Measurements from ENCODE around the gene PAM16. TPM values are rescaled to one million over a fixed set of nuclear protein-coding genes. Genes with fewer than 3 reads are reported as not detected.
A peak's percentile ranks its signal among the peaks of the same experiment; 100 is the strongest.

PAM16 gene
- total and polyA plus RNA-seq, 2 of the 8 experiments (the other 6 are each of a cell fraction or from before 2014, with no cell fraction given): 78.3 to 198 TPM

DNA sequence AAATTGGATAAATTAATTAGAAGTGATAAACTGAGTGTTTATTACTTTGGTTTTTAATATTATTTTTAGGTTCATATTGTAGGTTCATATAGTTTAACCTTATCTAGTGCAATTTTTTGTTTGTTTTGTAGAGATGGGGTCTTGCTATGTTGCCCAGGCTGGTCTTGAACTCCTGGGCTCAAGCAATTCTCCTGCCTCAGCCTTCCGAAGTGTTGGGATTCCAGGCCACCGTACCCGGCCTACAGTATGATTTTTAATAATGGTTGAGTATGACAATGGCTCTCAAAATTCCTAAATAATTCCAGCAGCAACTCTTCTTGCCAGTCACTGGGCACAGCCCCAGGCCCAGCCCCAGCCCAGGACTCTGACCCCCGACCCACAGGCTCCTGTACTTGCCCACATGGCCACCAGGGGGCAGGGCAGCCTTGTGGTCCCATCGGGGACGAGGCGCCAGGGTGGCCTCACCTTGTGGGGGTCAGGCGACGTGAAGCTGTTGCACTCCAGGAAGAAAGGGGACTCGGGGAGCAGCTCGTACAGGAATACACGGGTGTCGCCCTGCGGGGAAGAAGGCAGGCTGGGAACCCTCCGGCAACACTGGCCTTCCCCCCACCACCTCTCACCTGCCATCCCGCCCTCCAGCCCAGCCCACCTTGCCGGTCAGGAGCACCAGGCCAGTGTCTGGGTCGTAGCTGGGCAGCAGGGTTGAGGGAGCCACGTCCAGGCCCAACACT, 7.9 kb upstream of the PAM16 start:
- Histone ChIP-seq H3K23me2 (ENCODE audit: low read depth, low read length) (peaks cover 2% of the 10 kb centered on the region; the same call in 1 of the 2 replicates), H2BK20ac (ENCODE audit: low read length) (no peak overlapping the region), H3K4ac (replicated peaks; ENCODE audit: insufficient read length, low read depth, low read length) (no peak overlapping the region), H3K79me1 (ENCODE audit: low read depth, low read length) (no peaks in the 10 kb centered on the region), H3K27me3 (replicated peaks in 1 of 4; ENCODE audit: control insufficient read depth in 3 of 4, extremely low read depth in 1 of 4, insufficient read depth in 3 of 4, low read length in 3 of 4) (no peaks in the 10 kb centered on the region), H3K56ac (replicated peaks; ENCODE audit: insufficient read length, low read depth, low read length) (no peak overlapping the region), H4K91ac (replicated peaks; ENCODE audit: insufficient read length, low read length) (no peak overlapping the region), H3K9me3 (ENCODE audit: insufficient read depth in 2 of 2, low read depth in 1 of 2, low read length in 1 of 2) (no peaks in the 10 kb centered on the region), H2AK5ac (ENCODE audit: low read depth, low read length) (no peak overlapping the region), H3K23ac (ENCODE audit: insufficient read length) (no peak overlapping the region), H3K18ac (ENCODE audit: extremely low read depth, low read length) (no peak overlapping the region), H3K14ac (ENCODE audit: insufficient read length) (no peak overlapping the region), H3K27ac (ENCODE audit: low read depth, low read length) (no peak overlapping the region), H4K20me1 (replicated peaks in 1 of 2; ENCODE audit: control insufficient read depth in 1 of 2, insufficient read depth in 2 of 2, low read length in 2 of 2) (peaks cover 0 to 3% of the 10 kb centered on the region in 2 experiments), H2AFZ (ENCODE audit: low read length) (no peak overlapping the region), H4K8ac (ENCODE audit: extremely low read depth, insufficient read depth, low read length) (peak overlapping the region; percentile 80; the same call in 1 of the 2 replicates), H3K79me2 (ENCODE audit: control insufficient read depth in 1 of 2, insufficient read depth in 2 of 2, low read length in 2 of 2) (no peaks in the 10 kb centered on the region), H2BK120ac (replicated peaks; ENCODE audit: low read depth, low read length) (no peak overlapping the region), H3K4me3 (ENCODE audit: extremely low read depth in 1 of 4, insufficient read depth in 2 of 4, low read depth in 3 of 4, low read length in 4 of 4) (no peak overlapping the region), H2BK5ac (ENCODE audit: low read depth, low read length) (peak overlapping the region; percentile 91; the same call in 1 of the 2 replicates), H3K4me1 (replicated peaks in 1 of 4; ENCODE audit: control insufficient read depth in 3 of 4, insufficient read depth in 4 of 4, low read length in 3 of 4) (peaks cover 0 to 3% (median 1%) of the 10 kb centered on the region in 4 experiments; a peak in 3 of 7 replicates), H3K4me2 (ENCODE audit: insufficient read depth in 1 of 2, low read depth in 2 of 2, low read length in 2 of 2) (no peak overlapping the region), H2BK12ac (ENCODE audit: low read depth, low read length) (peak overlapping the region; percentile 11; the same call in 1 of the 2 replicates), H4K5ac (ENCODE audit: insufficient read length, low read depth, low read length) (no peak overlapping the region), H2BK15ac (ENCODE audit: low read length) (no peak overlapping the region), H3K9ac (replicated peaks in 1 of 4; ENCODE audit: extremely low read depth in 1 of 4, low read depth in 3 of 4, low read length in 3 of 4) (no peak overlapping the region), H3K36me3 (ENCODE audit: control insufficient read depth in 2 of 4, insufficient read depth in 4 of 4, low read length in 3 of 4) (no peaks in the 10 kb centered on the region)
- 37% methylated on average over 18 of the region's 19 CpGs; no CpG with 5 or more reads in 1 of the 2 experiments for WGBS, 2 experiments (ENCODE audit: extremely low coverage in 1 of 2, insufficient coverage in 1 of 2, insufficient read length in 1 of 2, insufficient replicate concordance in 2 of 2, low coverage in 1 of 2, low lambda C conversion rate in 2 of 2, missing lambda C conversion rate in 1 of 2)
- FAIRE-seq (no peak), DNase-seq (ENCODE audit: low read depth in 1 of 2, low spot score in 2 of 2) (peak in 1 of 2 experiments; percentile 99)
- CTCF ChIA-PET (ENCODE audit: partially characterized antibody): interaction anchor here (0.6 to 14.0 kb wide), 34 partner anchors 9 to 408 kb away, joined by 3 to 425 read pairs (median 4); partner anchors contain the start of genes VASN and ZNF500
- POLR2A ChIA-PET (ENCODE audit: partially characterized antibody): interaction anchor here (0.6 to 2.2 kb wide), 11 partner anchors 9 to 87 kb away, joined by 3 to 13 read pairs (median 4); partner anchors contain the start of genes PAM16 and VASN
- TF ChIP-seq MAFK (IDR thresholded peaks at IDR 0.05; ENCODE audit: low read depth, low read length): no peak
- TF ChIP-seq PHF8 (conservative IDR thresholded peaks at IDR 0.05; ENCODE audit: low read depth, low read length): no peak
- peak; percentile 57 for TF ChIP-seq MAX (IDR thresholded peaks at IDR 0.05)
- no peak for TF ChIP-seq JUN (IDR thresholded peaks at IDR 0.05; ENCODE audit: low read depth, low read length)
- TF ChIP-seq CBX8 (IDR thresholded peaks at IDR 0.05; ENCODE audit: borderline replicate concordance, low read depth, low read length): no peak
- no peak for TF ChIP-seq POLR2A (IDR thresholded peaks at IDR 0.05; ENCODE audit: control extremely low read depth in 1 of 2, low read depth in 2 of 2, low read length in 2 of 2)
- no peak for TF ChIP-seq BACH1 (IDR thresholded peaks at IDR 0.05; ENCODE audit: low read length)
- peak; percentile 91 for TF ChIP-seq KDM1A (IDR thresholded peaks at IDR 0.05; ENCODE audit: borderline replicate concordance, low read length)
- no peak for TF ChIP-seq ATF2 (IDR thresholded peaks at IDR 0.05; ENCODE audit: low read length)
- peak; percentile 26; the same call in 1 of the 2 replicates for TF ChIP-seq GTF2F1 (IDR thresholded peaks at IDR 0.05; ENCODE audit: borderline replicate concordance, low read depth, low read length)
